Stimulated activated CD4-positive, alpha-beta T cell treated with anti-CD3 and anti-CD28 coated beads, Interleukin-4, amount 100 ng/mL, for 4 hours (primary cell): ENCODE measurements around the gene KIF23.

Experiments
- DNase-seq, 2 experiments: peaks; one replicate each; pipeline ENCODE4 v3.0.0-alpha.2; 2020

KIF23 gene

GRCh38 chr15:69497667-69498066 is 83.5 kb downstream of the KIF23 start:
- no peak for DNase-seq
